HG03045 (cell line): ENCODE results near the gene ERBB4.
"Not testable (repeated sequence)": the region's sequence is repeated elsewhere in the genome, so short reads cannot be mapped to it uniquely, and the experiment has no call there.

Source experiments
- ATAC-seq: cut with Tn5 transposase; IDR thresholded peaks from one replicate; pipeline ENCODE4 v1.9.1; 2021; ENCODE audit warnings: mild to moderate bottlenecking, moderate library complexity; ENCODE audit not compliant: unreplicated experiment

Gene ERBB4

DNA sequence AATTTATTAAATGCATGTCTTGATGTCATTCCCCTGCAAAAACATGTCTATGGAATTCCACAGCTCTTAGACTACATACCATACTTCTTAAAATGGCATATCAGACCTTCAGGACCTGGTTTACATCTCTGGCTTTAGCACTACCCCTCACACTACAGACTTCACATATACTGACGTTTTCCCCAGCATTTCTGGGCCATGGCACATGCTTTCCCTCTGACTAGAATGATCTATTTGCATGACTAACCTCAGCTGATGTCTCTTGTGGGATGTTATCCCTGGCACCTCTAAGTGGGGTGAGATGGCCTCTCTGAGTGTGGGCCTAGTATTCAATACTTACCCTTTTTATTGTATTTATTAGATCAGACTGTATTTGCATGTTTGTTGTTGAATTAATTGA, 381.6 kb downstream of the ERBB4 start:
- no peak for ATAC-seq

DNA sequence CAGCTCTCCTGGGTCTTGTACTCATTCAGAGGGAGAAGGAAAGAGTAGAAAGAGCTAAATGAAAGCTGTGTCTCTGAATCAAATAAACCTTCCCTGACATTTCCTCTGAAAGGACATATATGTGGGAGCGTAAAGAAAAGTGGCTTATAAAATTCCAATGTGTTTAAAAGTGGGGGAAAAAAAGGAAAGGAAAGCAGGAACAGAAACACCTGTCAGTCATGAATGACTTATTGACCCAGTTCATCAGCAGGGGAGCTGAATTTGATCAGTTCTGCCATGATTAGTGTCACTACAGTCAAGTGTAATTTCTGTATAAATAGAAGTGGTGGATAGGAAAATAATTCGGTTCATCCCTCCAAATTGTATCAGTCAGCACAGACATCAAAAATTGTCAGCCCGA, 382.5 kb downstream of the ERBB4 start:
- ATAC-seq = no peak

DNA sequence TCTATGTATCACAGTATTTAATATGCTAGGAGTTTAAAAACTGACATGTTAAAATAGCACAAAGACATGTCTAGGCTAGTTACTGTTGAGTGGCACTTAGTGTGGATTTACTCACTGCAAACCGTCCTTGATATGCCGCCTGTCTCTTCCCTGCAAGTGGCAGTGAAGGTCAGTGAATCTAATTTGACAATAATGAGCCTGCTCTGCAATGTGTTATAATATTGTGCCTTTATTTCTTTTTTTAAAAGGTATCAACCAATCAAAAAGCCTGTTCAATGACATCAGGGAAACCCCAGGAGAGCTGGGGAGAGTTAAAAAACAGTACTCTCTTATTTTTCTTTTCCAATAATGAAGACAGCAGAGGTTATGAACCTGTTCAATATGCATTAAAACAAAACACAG, 384.1 kb downstream of the ERBB4 start:
- ATAC-seq = no peak

DNA sequence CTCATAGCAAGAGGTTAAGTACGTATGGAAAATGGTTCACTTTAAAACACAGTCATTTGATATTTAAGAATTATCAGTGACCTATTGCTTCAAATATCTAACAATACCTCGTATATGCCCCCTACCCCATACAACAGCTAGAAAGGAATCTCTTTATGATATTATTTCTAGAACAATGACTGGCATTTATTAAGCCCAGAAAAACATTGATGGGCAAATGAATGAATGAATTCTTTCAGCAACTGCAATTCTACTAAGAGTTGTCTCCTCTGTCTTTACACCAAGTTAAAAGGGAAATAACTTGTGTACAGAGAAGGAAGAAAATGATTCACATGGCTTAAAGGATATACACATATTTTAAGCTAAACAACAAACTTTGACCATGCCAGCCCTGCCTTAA, 384.7 kb downstream of the ERBB4 start:
- ATAC-seq = no peak

DNA sequence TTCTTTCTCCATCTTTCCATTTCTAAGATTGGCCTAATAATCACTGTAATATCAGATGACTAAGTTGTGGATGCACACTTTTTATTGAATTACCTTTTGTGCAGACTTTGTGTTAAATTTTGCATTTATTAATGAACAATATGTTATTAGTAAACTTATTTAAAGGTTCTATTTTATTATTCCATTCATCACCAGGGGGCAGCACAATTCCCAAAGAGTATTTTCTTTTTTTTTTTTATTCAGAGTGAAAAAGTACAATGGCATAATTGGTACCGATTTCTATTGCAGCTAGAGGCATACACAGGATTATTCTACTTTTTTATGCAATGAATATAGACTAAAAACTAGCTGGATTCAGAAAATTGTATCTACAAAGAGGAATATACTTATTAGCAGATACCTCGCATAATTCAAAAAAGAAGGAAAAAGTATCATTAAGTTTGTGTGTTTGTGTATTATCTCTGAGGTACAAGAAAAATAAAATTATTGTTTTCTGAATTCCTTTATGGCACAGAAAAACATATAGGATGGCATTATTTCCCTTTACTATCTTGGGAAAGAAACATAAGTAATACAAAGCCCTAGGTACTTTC, 390.6 kb downstream of the ERBB4 start:
- no peak for ATAC-seq

DNA sequence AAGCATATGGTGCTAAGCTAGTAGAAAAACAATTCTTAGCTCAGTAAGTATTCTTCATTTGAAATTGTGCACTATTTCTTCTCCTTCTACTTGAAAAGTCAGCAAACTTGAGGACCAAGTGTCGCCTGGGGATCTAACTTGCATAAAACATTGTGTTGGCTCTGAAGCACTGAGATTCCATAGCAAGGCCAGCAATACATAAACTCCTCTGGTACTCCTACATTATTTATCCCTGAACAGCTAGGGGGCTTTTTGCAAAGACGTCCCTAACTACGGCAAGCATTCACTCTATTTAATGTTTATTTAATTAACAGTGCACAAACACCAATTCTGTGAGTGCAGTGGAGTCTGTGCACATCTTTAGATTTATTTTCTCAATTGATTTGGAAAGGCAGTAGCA, 392.2 kb downstream of the ERBB4 start:
- no peak for ATAC-seq

DNA sequence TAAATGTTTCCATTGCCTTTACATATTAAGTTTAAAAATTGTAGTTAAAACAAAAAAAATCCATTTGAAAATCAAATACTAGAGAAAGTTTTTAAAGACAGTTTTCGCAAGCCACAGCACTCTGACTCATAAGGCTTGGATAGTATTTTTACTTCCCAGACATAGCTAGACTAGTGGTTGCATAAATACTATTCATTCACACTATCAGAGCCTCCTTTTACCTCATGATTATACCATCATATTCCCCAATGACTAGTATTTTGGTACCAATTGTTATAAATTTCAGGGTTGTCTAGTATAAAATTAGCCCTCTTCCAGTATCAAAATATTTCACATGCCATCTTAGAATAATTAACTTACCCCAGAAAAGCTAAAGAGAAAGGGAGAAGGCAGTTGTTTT, 393.5 kb downstream of the ERBB4 start:
- ATAC-seq = no peak

DNA sequence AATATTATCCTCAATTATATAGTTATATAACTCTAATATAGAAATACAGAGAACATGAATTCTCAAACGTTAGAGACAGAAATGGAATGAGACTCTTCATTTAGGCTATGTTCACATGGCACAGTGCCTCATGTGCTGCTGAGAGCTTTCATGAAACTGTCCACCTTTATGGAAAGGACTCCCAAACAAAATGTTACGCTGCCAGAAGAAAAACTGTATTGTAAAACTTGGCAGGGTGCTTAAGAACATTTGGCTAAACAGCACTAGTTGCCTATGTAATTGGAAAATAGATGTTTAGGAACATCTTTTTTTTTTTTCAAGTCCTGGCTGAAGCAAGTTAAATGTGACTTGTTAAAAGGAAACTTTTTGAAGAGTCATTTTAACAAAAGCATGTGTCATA, 396.0 kb downstream of the ERBB4 start:
- ATAC-seq = no peak

DNA sequence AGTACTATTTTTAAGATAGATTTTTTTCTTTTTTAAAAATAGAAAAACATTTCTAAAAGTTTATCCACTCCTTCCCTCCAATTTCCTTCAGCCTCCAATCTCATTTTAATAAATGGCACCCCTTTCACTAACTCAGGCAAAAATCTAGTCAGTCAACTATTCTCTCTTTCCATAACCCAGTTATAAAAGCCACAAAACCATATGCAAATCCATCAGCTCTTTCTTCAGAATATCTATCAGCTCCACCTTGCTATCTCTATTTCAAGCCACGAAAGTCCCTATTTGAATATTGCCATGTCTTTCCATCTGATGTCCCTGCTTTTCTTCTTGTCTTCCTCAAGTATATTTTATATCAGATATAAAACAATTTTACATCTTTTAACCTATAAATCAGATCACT, 397.1 kb downstream of the ERBB4 start:
- no peak for ATAC-seq

DNA sequence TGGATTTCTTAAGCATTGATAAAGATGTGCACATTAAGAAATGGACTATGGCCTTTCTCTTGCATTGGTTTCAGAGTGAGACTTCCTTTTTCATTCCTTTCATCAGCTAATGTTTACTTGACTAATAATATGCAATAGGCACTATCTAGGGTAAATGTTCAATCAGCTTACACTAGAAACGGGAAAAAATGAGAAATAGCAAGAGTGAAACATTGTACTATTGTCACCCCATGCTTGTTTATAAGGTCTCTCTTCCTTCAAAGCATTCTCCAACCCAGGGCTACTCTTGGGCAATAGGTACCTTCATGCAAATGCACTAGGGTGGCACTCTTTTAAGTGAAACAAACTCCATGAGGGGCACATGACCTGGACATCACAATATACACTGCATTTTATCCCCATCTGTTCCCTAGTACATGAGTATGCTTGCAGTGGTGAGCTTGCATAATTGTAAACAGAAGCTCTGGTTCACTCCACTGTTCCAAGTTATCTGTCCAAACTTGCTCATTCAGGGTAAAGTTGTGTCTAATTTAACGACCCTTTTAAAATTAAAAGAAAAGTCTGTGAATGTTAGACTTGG, 402.3 kb downstream of the ERBB4 start:
- ATAC-seq = no peak

DNA sequence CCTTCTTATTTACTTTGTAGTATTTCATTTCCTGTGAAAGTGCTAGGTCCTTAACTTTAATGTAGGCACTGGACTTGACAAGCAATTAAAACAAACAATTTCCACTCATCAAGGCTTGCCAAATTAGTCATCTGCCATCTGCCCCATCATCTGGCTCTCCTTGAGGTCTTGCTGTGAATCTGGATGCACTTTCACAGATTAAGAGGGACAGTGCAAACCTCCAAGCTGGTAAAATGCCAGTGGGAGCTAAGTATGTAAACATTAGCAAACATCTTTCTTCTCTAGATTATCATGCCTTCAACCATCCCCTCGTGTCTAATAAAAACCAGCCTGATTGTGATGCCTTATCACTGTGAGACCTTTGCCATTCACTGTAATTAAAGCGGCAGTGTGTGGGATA, 402.9 kb downstream of the ERBB4 start:
- ATAC-seq = no peak

DNA sequence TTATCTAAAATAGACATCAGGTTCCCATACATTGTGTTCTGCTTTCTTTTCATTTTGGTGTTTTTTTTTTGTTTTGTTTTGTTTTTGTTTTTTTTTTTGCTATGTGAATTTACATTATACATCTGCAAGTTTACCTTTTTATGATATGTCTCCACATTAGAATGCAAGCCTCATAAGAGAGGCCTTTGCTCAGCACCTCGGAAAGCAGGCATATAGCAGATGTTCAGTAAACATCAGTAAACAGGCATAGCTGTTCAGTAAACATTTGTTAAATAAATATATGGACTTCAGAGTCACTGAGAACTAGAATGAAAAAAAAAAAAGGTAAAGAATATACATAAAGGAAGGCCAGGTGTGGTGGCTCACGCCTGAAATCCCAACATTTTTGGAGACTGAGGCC, 405.3 kb downstream of the ERBB4 start:
- no peak for ATAC-seq

DNA sequence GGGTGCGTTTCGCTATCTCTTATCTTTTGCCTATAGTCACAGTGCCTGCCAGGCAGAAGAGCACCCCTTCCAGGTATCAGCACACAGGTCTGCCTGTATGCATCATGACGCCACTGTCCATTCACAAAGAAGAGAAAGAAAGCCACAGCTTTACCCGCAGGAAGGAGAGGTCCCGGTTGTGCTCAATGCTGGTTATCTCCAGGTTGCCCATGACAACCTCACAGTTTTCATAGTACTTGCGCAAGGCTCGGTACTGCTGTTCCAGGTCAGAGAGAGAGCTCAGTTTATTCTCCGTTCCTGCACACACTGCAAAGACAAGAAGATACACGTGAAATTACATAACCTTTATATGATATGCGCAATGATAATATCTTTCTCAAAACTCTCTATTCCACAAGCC, 414.0 kb downstream of the ERBB4 start:
- ATAC-seq = no peak

DNA sequence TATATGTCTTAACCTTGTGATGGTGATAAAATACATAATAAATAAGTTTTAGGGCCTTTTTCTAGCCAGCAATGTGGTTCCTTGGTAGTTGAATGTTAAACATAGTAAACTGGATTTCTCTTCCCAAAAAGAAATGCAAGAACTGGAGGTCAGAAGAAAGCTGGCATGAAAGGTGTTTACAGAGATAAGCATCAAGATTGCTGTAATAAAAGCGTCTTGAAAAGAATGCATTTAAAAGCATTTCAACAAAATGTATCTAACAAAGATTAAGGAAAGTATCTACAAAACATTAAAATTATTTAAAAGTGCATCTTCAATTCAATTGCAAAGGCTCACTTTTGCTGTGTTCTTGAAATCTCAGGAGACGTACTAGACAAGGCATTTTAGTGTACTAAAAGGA, 419.0 kb downstream of the ERBB4 start:
- no peak for ATAC-seq

DNA sequence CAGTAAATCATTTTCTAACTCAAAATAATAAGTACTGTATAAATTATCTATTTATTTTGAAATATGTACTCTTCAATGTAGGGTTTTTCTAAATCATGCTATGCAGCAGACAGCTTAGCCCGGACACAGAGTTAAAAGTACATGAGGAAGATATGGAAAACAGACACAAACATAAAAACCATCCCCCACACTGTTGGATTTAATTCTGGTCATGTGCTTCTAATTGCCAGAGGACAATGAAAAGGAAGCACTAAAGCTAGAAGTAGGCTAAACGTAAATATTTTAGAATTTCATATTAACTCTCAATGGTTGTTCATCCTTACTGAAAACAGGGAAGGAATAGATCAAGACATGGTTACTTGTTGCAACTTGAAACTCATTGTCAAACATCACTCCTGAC, 420.7 kb downstream of the ERBB4 start:
- ATAC-seq = no peak

DNA sequence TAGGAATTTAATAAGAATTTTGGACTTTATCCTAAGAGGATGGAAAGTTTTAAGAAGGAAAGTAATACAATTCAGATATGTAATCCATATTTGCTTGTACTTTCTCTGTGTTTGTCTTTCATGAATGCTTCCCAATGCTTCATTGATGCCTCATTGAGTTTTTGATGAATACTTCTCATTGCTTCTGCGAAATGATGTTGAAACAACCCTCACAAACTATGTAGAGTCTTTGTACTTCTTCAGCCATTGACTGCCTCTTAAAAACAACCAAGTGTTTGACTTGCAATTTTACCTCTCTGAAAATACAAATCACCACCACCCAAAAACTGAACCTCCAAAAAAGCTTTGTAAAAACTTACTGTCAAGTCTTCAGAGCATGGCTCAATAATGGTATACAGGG, 424.1 kb downstream of the ERBB4 start:
- ATAC-seq = no peak

DNA sequence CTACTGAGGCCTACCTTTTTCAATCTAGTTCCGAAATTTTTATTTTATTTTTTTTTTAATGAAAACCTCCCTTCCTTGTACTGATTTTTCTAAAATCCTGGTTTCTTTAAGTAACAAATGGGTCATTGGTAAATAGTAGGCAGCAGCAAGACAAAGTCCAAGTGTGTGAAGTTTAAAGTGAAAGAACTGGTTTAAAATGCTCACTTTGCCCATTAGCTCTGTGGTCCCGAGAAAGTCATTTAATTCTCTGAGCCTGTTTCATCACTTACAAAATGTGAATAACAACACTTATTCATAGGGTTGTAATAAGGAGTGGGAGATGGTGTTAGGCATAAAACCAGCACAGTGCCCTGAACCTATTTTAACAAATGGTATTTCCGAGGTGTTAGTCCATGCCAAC, 426.2 kb downstream of the ERBB4 start:
- ATAC-seq = no peak

DNA sequence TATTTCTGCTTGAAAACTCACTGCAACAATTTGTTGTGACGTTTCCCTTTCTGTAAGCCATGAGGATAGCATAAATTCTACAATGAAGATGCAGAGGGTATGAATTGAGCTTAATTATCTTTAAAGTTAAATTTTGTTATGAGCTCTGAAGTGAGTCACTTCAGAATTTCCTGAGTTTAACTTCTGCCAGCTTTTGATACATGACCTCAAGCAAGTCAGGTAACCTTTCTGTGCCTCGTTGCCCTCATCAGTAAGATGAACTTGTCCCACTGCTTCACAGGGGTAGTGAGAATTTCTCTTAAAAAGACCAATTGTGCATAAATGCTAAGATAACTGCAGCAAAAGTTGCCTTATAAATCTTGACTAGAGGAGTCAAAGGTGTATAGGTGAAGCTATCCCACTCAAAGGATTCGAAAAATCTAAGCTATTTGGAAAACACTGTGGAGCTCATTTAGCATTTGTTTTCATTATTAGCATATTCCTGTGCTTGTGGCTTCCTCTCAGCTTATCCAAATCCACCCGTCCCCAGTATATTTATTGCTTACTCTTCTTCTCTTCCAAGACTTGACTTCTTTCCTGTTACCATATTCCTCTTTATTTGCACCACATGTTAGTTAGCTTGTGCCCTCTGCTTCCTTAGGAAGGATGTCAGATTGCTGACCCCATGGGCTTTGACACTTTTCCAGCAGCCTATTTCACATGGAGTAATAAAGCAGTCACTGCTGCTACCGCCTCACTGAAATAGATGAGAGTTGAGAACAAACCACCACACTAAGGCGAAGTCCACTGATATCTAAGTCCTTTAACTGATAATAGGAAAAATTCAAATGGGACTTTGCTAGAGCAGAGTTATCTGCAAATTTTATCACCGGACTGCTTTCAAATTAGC, 428.6 kb downstream of the ERBB4 start:
- ATAC-seq = no peak

DNA sequence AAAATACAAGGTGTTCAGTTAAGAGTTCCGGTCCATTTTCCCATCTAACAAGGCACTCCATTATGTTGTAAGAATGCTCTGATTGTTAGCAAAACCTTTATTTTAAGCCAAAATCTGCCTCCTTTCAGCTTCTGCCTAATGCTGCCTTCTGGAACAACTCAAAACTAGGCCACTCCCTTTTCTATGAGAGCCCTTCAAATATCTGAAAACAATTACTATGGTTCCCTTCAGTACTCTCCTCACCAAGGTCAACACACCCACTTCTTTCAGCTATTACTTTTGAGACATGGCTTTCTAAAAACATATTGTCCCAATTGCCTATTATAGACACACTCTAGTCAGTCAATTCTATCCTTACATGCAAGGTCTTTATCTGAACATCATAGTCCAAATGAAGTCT, 429.4 kb downstream of the ERBB4 start:
- ATAC-seq = no peak

DNA sequence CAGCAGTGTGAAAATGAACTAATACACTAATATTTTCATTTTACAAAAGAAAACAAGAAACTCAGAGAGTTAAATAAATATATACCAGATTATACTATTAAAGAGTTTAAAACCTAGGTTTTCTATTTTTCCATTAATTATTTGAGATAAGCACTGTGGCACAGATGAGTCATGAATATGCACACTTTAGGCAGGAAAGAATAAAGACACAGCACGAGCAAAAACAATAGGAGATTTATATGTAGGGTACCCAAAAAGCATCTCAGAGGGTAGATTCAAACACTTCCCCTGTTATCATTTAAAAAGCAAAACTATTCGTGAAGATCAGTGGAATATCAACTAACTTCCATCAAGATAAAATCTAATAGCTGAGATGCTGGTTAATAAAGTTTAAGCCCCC, 430.6 kb downstream of the ERBB4 start:
- no peak for ATAC-seq

DNA sequence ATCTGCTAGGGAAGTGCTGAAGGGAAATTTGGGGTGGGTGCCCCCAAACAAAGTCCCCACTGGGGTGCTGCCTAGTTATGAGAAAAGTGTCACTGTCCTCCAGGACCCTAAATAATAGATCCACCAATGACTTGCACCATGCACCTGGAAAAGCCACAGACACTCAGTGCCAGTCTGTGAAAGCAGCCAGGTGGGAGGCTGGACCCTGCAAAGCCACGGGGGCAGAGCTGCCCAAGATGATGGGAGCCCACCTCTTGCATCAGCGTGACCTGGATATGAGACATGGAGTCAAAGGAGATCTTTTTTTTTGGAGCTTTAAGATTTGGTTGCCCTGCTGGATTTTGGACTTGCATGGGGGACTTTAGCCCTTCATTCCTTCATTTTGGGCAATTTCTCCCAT, 431.6 kb downstream of the ERBB4 start:
- no peak for ATAC-seq

DNA sequence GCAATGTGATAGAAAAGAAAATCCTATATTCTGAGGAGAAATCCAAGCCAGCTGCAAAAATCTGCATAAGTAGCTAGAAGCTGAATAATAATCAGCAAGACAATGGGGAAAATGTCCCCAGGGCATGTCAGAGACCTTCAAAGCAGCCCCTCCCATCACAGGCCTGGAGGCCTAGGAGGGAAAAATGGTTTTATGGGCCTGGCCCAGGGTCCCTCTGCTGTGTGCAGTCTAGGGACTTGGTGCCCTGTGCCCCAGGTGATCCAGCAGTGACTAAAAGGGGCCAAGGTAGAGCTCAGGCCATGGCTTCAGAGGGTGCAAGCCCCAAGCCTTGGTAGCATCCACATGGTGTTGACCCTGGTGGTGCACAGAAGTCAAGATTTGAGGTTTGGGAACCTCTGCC, 432.1 kb downstream of the ERBB4 start:
- ATAC-seq = not testable (repeated sequence)
